IPS-18c (cell line): Measurements from ENCODE around the gene HTR7.
"Not testable (repeated sequence)": the region's sequence is repeated elsewhere in the genome, so short reads cannot be mapped to it uniquely, and the experiment has no call there.

ENCODE experiments used
- H3K4me3 ChIP-seq: 2 replicates; pipeline ENCODE4 v1.7.0; 2013; ENCODE audit warnings: low read depth, mild to moderate bottlenecking, low read length, moderate library complexity; ENCODE audit not compliant: insufficient read depth
- H3K9me3 ChIP-seq: one replicate; pipeline ENCODE4 v1.6.1; 2013; ENCODE audit warnings: mild to moderate bottlenecking, low read length, moderate library complexity; ENCODE audit not compliant: control insufficient read depth, insufficient read depth

Gene HTR7

DNA sequence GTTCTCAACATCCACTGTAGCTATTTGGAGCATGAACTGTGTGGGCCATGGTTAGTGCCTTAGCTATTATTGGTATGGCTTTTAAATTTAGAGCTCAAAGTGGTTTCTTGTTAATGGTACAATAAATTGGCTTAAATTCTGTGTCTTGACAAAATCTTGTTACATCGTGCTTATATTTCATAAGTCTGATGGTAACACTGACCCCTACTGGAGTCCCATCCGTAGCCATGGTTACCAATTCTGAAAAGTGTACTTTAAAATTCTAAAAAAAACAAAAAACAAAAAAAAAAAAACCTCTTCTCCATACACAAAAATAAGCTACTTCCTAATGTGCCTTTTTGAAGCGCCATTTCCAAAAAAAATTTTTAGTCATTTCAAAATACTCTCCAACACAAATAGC is 7.6 kb upstream of the HTR7 start:
- no peaks in the 10 kb centered on the region for H3K9me3 ChIP-seq
- H3K4me3 ChIP-seq, result no peak overlapping the region

DNA sequence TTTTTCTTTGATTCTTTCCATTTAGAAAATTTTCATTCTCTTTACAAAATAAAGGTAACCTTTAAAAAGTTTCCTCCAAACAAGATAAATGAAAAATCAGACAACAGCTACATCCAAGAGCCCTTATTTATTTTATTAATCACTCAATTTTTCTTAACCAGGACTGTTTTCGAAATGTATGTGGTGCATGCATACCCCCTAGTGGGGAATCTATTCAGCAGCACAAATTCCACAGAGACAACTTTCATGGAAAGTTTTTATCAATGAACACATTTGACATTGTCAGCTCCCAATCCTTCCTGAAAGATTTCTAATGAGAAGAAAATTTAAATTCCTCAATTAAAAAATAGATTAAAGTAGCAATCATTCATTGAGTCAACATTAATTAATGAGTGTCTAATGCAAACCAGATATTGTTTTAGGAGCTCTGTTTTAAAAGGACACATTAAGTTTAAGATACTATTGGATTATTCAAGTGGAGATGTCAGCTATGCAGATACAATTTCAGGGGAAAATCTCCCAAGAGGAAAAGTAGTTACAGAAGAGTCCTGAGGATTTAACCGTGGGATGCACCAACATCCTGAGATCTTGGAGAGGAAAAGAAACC is 5.2 kb upstream of the HTR7 start:
- Histone ChIP-seq H3K9me3 (no peaks in the 10 kb centered on the region), H3K4me3 (no peak overlapping the region)

DNA sequence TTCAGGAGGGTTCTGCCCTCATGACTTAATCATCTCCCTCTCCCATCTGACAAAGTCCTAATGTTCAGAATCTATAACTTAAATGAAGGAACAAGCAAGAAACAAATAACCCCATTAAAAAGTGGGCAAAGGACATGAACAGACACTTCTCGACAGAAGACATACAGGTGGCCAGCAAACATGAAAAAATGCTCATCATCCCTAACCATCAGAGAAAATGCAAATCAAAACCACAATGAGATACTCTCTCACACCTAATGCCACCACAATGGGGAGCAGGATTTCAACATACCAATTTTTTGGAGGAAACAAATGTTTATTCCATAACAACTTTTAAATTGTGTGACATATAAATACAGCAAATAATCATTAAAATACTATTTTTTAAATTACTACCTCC is 3.0 kb upstream of the HTR7 start:
- H3K4me3 ChIP-seq, result no peak overlapping the region
- H3K9me3 ChIP-seq, result no peaks in the 10 kb centered on the region

DNA sequence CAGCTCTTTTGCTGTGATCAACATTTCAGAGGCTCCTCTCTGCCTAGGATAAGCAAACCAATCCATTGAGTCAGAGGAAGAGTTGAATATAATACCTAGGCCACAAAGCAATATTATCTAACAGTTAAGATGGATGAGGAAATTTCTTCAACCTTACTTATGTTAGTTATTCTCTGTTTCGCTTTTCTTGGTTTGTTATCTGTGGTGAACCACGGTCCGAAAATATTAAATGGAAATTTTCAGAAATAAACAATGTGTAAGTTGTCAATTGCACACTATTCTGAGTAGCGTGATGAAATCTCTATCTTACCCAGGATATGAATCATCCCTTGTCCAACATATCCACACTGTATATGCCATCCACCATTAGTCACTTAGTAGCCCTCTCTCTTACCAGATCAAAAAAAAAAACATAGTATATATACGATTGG is 1.5 kb upstream of the HTR7 start:
- Histone ChIP-seq H3K4me3 (no peak overlapping the region), H3K9me3 (no peaks in the 10 kb centered on the region)

DNA sequence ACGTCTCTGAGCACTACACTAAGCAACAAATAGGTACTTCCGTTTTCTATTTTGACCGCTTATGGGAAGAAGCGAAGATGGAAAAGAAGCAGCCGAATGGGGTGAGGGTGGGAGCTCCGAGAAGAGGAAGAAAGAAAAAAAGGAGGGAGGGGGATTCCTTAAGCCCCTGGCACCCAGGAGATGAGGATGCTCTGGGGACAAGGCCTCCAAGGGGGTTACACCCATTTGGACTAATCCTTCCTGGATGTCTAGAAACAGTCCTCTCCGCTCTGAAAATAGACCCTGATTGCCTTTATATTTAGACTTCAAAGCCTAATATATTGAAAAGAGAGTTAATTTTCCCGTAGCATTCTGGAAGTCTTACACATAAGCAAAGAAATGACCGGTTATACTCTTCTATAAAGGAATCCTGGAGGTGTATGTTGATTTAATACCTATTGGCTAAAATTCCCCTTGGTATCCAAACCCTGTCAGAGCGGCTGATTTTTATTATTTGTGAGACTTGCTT is 676 bp upstream of the HTR7 start:
- Histone ChIP-seq H3K4me3 (peak overlapping the region; percentile 80), H3K9me3 (no peaks in the 10 kb centered on the region)

DNA sequence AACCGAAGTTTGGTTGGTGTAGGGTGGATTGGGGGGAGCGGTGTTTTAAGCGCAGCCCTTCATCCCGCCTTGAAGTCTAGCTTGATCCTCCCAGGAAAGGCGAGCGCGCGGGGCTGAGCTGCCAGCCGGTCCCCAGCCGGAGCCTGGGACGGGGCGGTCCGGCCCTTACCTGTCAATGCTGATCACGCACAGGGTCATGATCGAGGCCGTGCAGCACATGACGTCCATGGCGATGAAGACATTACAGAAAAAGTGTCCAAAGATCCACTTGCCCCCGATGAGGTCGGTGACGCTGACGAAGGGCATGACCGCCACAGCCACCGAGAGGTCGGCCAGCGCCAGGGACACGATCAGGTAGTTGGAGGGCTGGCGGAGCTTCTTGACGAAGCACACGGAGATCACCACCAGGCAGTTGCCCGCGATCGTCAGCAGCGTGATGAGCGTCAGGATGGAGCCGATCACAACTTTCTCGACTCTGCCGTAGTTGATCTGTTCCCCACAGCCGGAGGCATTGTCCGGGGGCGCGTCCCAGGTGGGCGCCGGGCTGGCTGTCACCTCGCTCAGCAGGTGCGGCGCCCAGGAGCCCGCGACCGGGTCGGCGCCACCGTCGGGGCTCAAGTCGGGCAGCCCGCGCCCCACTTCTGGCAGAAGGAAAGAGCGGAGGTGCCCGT is 740 bp downstream of the HTR7 start:
- Histone ChIP-seq H3K4me3 (peak overlapping the region; percentile 80), H3K9me3 (no peaks in the 10 kb centered on the region)

DNA sequence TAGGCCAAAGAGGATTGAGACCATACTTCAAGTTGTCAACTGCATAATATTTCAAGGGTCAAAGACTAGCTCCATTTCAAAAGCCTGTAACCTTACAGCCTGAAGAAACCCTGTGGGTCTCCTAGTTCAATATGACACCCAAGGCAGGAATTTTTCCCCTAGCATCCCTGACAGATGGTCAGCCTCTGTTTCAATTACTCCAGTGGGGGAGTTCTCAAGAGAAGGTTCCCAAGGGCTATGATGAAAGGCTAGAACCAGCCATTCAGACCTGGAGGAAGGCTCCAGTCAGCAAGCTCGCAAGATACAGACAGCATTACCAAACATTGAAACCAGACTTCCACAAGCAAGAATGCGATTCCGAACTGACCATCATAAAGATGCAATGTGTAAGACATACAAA is 1.6 kb downstream of the HTR7 start:
- H3K9me3 ChIP-seq, result peaks cover 2% of the 10 kb centered on the region

DNA sequence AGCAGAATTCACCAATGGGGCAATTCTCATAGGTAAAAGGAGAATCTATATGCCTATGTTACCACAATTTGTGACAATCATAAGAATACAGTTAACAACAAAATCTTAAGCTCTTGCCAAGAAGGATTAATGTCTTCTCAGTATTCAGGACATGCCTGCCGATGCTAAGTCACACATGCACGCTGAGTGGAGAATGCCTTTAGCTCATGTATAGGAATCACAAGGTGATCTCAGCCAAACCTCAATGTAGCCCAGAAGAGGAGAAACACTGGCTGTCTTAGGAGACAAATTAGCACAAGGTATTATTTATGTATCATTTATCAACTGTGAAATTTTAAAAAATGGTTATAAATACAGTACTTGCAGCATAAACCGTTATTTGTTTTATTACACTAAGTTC is 2.7 kb downstream of the HTR7 start:
- H3K9me3 ChIP-seq, result peaks cover 5% of the 10 kb centered on the region
- H3K4me3 ChIP-seq, result peak overlapping the region; percentile 80; the same call in 1 of the 2 replicates

More for the DNA sequence above, 1.6 kb downstream of the HTR7 start:
- peak overlapping the region; percentile 80 for H3K4me3 ChIP-seq

DNA sequence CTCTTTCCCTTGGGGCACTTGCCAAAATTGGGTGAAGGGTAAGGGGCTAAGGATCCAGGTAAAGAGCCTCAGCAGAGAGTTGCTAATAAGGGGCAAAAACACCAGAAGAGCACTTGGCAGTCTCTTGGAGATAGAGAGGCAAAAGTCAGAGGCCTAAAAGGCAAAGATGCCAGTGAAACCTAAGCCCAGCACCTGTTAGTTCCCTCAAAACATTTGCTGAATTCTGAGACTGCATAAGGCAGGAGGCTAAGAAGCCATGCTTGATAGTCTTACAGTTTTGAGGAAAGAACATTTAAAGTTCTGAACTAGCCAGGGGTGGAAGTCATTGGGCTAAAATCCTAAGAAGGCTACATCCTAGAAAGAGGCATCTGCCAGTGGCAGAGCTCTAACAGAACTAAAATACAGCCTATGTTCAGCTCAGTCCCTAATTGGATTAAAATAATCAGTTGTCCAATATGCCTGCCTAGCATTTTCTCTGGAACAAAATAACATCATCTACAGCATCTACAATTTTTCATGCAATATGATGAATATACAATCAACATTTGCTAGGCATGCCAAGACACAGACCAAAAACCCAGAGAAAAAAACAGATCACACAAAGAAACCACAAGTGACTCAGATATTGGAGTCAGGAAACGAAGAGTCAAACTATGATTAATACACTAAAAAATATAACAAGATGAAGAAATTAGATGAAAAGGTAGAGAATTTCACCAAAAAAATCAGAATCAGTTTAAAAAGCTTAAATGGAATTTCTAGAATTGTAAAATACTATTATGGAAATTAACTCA is 7.7 kb downstream of the HTR7 start:
- no peak overlapping the region for H3K4me3 ChIP-seq
- H3K9me3 ChIP-seq, result peaks cover 9% of the 10 kb centered on the region

DNA sequence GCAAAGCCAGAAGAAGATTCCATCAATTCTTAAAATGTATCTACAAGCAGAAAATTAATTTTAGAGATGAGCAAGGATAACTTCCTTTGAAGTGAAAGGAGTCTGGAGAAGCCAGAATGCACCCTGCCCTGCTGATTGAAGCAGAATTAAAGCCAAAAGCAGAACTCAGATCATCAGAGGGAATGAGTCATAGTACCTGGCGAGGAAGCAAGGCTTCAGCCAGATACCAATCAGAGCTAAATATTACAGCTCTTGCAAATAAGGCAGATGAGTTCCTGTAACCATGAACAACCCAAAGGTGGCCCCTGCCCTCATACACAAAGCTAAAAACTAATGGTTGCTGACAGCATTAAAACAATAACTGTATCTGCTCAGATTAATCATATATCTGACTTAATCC is 10.4 kb downstream of the HTR7 start:
- H3K4me3 ChIP-seq, result no peak overlapping the region
- peaks cover 9% of the 10 kb centered on the region for H3K9me3 ChIP-seq

DNA sequence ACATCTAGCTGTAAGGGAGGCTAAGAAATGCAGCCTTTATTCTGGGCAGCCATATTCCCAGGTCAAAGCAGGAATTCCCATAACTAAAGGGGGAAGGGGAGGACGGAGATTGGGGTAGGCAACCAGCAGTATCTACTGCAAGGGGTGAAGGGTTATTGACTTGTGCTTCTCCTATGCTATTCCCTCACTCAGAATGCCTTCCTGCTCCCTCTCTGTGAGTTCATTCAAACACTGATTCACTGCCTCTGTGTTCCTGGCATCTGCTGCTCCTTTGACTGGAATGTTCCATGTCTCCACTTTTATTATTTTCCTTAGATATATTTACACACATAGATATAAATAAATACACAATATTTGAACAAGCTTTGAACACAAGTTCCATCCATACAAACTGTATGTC is 11.1 kb downstream of the HTR7 start:
- peaks cover 9% of the 10 kb centered on the region for H3K9me3 ChIP-seq
- no peak overlapping the region for H3K4me3 ChIP-seq

DNA sequence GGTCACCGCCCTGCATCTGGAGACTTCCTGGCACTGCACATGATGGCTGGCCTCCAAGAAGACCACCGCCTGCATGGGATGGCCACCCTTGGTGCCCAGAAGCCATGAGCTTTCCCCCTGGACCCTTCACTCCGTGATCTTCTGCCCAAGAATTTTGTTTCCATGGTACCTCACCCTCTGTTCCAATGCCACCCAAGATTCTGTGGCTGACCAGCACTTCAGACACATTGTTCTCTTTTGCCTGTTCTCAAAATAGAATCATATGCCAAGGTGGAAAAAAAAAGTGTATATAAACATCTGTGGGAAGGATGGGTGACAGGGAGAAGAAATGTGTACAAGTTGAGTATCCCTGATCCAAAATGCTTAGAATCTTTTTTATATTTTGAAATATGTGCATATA is 12.1 kb downstream of the HTR7 start:
- peaks cover 4% of the 10 kb centered on the region for H3K9me3 ChIP-seq
- no peak overlapping the region for H3K4me3 ChIP-seq

DNA sequence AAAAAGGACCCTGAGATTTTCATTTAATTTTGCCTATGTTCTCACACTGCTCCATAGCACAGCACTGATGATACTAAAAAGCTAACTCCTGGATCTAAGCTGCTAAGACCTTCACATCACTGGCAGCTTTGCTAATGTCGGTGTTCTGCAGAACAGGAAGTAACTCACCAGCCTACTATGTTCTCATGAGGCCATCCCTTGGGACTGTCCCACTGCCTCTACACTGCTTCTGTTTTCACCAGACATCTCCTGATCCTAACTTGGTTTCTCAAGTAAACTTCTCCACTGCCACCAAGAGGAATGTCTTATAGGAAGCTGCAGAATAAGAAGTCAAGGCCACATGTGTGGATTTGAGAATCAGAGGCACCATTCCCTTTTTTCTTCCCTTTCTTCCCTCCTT is 15.1 kb downstream of the HTR7 start:
- Histone ChIP-seq H3K9me3 (no peaks in the 10 kb centered on the region), H3K4me3 (no peak overlapping the region)

DNA sequence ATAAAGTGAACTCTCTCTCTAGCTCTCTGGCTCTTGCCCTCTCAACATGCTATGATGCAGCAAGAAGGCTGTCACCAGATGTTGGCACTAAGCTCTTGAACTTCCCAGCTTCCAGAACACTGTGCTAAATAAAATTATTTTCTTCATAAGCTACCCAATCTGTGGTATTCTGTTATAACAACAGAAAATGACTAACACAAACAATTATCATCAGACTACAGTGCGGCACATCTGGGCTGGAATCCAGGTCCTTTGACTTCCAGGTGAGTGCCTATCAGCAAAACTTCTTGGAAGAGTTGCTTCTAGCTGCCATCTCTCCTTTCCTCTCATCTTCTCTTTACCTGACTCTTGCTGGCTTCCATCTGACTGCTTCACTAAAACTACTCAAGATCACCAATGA is 20.4 kb downstream of the HTR7 start:
- Histone ChIP-seq H3K9me3 (no peaks in the 10 kb centered on the region), H3K4me3 (no peak overlapping the region)

DNA sequence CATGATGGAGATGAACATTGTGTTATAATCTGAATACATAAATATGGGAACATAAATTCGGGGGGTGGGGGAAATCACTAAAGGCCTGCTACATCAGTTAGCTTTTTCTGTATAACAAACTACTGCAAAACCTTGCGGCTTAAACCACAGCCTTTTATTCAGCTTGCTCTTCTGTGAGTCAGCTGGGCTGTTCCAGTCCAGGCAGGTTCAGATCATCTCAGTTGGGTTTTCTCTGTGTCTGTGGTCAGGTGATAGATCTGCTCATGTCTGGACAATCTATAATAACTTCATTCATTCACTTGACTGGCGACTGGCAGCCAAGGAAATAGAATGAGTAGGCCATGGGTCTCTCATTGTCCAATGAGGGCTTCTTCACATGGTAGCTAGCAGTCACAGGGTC is 23.5 kb downstream of the HTR7 start:
- no peaks in the 10 kb centered on the region for H3K9me3 ChIP-seq

DNA sequence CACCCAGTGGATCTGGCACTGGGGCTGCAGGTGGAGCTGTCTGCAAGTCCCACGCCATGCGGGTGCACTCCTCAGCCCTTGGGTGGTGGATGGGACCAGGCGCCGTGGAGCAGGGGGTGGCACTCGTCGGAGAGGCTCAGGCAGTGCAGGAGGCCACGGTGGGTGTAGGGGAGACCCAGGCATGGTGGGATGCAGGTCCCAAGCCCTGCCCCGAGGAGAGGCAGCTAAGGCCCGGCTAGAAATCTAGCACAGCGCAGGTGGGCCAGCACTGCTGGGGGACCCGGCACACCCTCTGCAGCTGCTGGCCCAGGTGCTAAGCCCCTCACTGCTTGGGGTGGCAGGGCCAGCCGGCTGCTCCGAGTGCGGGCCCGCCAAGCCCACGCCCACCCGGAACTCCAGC is 25.7 kb downstream of the HTR7 start:
- H3K9me3 ChIP-seq, result no peaks in the 10 kb centered on the region
- H3K4me3 ChIP-seq, result no peak overlapping the region

More for the DNA sequence above, 23.5 kb downstream of the HTR7 start:
- no peak overlapping the region for H3K4me3 ChIP-seq

DNA sequence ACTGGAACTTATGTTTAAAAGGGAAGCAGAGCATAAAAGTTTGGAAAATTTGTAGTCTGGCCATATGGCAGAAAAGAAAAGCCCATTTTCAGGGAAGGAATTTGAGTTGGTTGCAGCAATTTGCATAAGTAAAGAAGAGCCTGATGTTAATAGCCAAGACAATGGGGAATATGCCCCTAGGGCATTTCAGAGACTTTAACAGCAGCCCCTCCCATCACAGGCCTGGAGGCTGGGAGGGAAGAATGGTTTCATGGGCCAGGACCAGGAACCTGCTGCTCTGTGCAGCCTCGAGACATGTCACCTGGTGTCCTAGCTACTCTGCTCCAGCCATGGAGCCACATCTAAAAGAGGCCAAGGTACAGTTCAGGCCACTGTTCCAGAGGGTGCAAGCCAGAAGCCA is 35.3 kb downstream of the HTR7 start:
- Histone ChIP-seq H3K9me3 (peaks cover 11% of the 10 kb centered on the region), H3K4me3 (no peak overlapping the region)

DNA sequence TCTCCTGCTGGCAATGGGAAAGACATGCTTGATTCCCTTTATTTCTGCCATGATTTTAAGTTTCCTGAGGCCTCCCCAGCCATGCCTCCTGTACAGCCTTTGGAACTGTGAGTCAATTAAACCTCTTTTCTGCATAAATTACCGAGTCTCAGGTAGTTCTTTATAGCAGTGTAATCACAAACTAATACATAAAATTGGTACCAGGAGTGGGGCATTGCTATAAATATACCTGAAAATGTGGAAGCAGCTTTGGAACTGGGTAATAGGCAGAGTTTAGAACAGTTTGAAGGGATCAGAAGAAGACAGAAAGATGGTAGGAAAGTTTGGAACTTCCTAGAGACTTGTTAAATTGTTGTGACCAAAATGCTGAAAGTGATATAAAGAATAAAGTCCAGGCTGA is 36.0 kb downstream of the HTR7 start:
- H3K9me3 ChIP-seq, result peaks cover 11% of the 10 kb centered on the region
- H3K4me3 ChIP-seq, result not testable (repeated sequence)
